ENCODE measurements around the gene DNAH8. TPM values are rescaled to one million over a fixed set of nuclear protein-coding genes. Genes with fewer than 3 reads are reported as not detected.

Gene DNAH8
- total RNA-seq, 1 donor from 2014 or later, result 1.1 TPM

DNA sequence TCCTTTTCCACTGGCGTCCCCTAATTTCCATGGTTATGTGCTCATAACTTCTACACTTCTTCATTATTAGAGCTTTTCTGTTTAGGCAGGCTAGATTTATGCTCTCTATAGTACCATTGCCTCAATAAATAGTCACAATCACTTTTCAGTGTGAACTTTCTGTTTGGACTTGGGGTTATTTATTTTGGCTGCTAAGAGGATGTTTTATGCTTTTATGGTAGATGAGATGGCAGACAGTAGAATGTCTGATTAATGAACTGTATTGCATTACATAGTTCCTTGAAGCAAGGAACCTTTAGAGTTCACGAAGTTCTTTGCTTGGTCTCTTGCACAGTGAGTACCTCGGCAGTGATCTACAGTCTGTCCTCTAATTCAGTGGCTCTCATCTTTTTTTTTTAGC, 6.9 kb downstream of the DNAH8 start:
- Histone ChIP-seq H3K4me1 (no peaks in the 10 kb centered on the region), H3K9ac (no peak overlapping the region), H3K4me2 (no peak overlapping the region), H3F3A (ENCODE audit: low read depth) (no peaks in the 10 kb centered on the region), H3K36me3 (no peaks in the 10 kb centered on the region), H3K4me3 (no peak overlapping the region), H3K9me3 (ENCODE audit: low read depth) (no peaks in the 10 kb centered on the region), H4K20me1 (ENCODE audit: low read depth) (no peaks in the 10 kb centered on the region), H3K27me3 (no peaks in the 10 kb centered on the region), H3K79me2 (ENCODE audit: low read depth) (no peaks in the 10 kb centered on the region), H2AFZ (replicated peaks) (no peak overlapping the region), H3K27ac (no peak overlapping the region)
- Mint-ChIP-seq H3K4me1 (peaks cover 10% of the 10 kb centered on the region), H3K27me3 (ENCODE audit: insufficient read depth, low read depth) (peaks cover 2% of the 10 kb centered on the region), H3K27ac (no peak overlapping the region), H3K9me3 (peaks cover 5% of the 10 kb centered on the region), H3K36me3 (no peaks in the 10 kb centered on the region), H3K4me3 (no peak overlapping the region)
- TF ChIP-seq EZH2phosphoT487 (IDR thresholded peaks at IDR 0.05) (no peak), EZH2 (IDR thresholded peaks at IDR 0.05) (no peak)
- TF ChIP-seq, protein P1, sequence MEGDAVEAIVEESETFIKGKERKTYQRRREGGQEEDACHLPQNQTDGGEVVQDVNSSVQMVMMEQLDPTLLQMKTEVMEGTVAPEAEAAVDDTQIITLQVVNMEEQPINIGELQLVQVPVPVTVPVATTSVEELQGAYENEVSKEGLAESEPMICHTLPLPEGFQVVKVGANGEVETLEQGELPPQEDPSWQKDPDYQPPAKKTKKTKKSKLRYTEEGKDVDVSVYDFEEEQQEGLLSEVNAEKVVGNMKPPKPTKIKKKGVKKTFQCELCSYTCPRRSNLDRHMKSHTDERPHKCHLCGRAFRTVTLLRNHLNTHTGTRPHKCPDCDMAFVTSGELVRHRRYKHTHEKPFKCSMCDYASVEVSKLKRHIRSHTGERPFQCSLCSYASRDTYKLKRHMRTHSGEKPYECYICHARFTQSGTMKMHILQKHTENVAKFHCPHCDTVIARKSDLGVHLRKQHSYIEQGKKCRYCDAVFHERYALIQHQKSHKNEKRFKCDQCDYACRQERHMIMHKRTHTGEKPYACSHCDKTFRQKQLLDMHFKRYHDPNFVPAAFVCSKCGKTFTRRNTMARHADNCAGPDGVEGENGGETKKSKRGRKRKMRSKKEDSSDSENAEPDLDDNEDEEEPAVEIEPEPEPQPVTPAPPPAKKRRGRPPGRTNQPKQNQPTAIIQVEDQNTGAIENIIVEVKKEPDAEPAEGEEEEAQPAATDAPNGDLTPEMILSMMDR (IDR thresholded peaks at IDR 0.05), result no peak
- DNase-seq (ENCODE audit: low spot score), result no peak

DNA sequence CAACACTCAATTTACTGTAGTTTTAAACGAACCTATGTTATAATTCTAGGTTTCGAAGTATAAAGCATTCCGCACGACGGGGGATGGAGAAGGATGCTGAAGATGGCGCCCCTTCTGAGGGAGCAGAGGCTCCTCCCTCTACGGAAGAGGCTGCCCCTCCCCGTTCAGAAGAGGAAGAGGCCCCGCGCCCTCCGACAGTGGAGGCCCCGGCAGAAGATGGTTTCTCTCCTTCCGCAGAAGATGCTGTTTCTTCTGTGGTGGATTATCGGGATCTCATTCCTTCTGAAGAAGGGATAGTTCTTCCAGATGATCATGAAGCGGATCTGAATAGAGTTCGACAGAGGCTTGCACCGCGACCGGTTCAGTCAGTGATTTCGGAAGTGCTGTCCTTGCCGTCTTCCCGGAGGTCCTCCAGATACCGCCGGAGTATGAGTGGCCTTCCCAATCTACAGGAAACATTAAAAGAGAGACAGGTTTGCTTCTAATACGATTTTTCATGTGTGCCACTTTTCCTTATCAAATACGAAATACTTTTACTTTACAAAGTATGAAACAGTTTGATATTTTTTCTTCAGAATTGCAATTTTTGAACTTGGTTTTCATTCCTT, 7.7 kb downstream of the DNAH8 start:
- Mint-ChIP-seq H3K9me3 (peaks cover 5% of the 10 kb centered on the region), H3K27ac (no peak overlapping the region), H3K4me3 (no peak overlapping the region), H3K36me3 (no peaks in the 10 kb centered on the region), H3K27me3 (ENCODE audit: insufficient read depth, low read depth) (peaks cover 2% of the 10 kb centered on the region), H3K4me1 (peaks cover 10% of the 10 kb centered on the region)
- Histone ChIP-seq H3F3A (ENCODE audit: low read depth) (no peaks in the 10 kb centered on the region), H3K4me2 (no peak overlapping the region), H3K36me3 (no peaks in the 10 kb centered on the region), H4K20me1 (ENCODE audit: low read depth) (no peaks in the 10 kb centered on the region), H3K9ac (no peak overlapping the region), H3K9me3 (ENCODE audit: low read depth) (no peaks in the 10 kb centered on the region), H3K79me2 (ENCODE audit: low read depth) (no peaks in the 10 kb centered on the region), H3K4me3 (no peak overlapping the region), H3K27me3 (no peaks in the 10 kb centered on the region), H3K27ac (no peak overlapping the region), H3K4me1 (no peaks in the 10 kb centered on the region), H2AFZ (replicated peaks) (no peak overlapping the region)
- TF ChIP-seq EZH2phosphoT487 (IDR thresholded peaks at IDR 0.05), result no peak
- no peak for DNase-seq (ENCODE audit: low spot score)

DNA sequence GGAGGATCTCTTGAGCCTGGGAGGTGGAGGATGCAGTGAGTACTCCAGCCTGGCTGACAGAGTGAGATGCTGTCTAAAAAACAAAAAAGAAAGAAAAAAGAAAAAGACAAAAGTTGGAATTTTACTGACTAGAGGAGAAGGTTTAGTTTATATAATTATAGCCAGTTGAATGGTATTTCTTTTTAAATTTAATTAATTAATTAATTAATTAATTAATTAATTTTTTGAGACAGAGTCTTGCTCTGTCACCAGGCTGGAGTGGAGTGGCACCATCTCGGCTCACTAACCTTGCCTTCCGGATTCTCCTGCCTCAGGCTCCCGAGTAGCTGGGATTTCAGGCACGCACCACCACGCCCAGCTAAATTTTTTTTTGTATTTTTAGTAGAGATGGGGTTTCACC, 8.7 kb downstream of the DNAH8 start:
- Mint-ChIP-seq H3K9me3 (peaks cover 5% of the 10 kb centered on the region), H3K36me3 (no peaks in the 10 kb centered on the region), H3K4me3 (no peak overlapping the region), H3K27ac (no peak overlapping the region), H3K27me3 (ENCODE audit: insufficient read depth, low read depth) (peaks cover 2% of the 10 kb centered on the region), H3K4me1 (peaks cover 10% of the 10 kb centered on the region)
- no peak for DNase-seq (ENCODE audit: low spot score)
- TF ChIP-seq, protein P1 (IDR thresholded peaks at IDR 0.05), result no peak
- TF ChIP-seq EZH2 (IDR thresholded peaks at IDR 0.05) (no peak), EZH2phosphoT487 (IDR thresholded peaks at IDR 0.05) (no peak)
- Histone ChIP-seq H3K9ac (no peak overlapping the region), H3K27me3 (no peaks in the 10 kb centered on the region), H3K4me2 (no peak overlapping the region), H2AFZ (replicated peaks) (no peak overlapping the region), H3K9me3 (ENCODE audit: low read depth) (no peaks in the 10 kb centered on the region), H3K36me3 (no peaks in the 10 kb centered on the region), H3K4me3 (no peak overlapping the region), H3K4me1 (no peaks in the 10 kb centered on the region), H3K79me2 (ENCODE audit: low read depth) (no peaks in the 10 kb centered on the region), H3K27ac (no peak overlapping the region), H4K20me1 (ENCODE audit: low read depth) (no peaks in the 10 kb centered on the region), H3F3A (ENCODE audit: low read depth) (no peaks in the 10 kb centered on the region)

DNA sequence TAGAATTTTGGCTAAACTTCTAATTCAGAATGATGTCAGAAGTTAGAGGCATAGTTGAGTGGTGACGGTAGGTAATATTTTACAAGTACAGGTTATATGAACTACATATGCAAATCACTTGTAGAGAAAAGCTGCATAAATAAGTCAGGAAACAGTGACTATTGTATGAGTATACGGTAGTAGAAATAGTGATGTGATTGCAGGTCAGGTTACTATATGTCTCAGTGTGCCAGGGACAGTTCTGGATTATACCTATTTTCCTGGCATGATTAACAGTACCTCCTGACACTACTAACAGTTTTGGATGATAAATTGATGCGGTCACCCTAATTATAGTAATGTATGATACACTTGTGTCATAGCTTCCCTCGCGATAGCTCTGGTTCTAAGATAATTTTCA, 9.2 kb downstream of the DNAH8 start:
- Histone ChIP-seq H3K79me2 (ENCODE audit: low read depth) (no peaks in the 10 kb centered on the region), H3K27me3 (no peaks in the 10 kb centered on the region), H3K4me1 (no peaks in the 10 kb centered on the region), H3K36me3 (no peaks in the 10 kb centered on the region), H3K4me3 (no peak overlapping the region), H2AFZ (replicated peaks) (no peak overlapping the region), H3F3A (ENCODE audit: low read depth) (no peaks in the 10 kb centered on the region), H3K9ac (no peak overlapping the region), H3K27ac (no peak overlapping the region), H3K4me2 (no peak overlapping the region), H4K20me1 (ENCODE audit: low read depth) (no peaks in the 10 kb centered on the region), H3K9me3 (ENCODE audit: low read depth) (no peaks in the 10 kb centered on the region)
- Mint-ChIP-seq H3K36me3 (no peaks in the 10 kb centered on the region), H3K27ac (no peak overlapping the region), H3K27me3 (ENCODE audit: insufficient read depth, low read depth) (peaks cover 2% of the 10 kb centered on the region), H3K9me3 (peaks cover 5% of the 10 kb centered on the region), H3K4me1 (peaks cover 10% of the 10 kb centered on the region), H3K4me3 (no peak overlapping the region)
- DNase-seq (ENCODE audit: low spot score), result no peak
- TF ChIP-seq, protein P1 (IDR thresholded peaks at IDR 0.05), result no peak
- no peak for TF ChIP-seq EZH2phosphoT487 (IDR thresholded peaks at IDR 0.05)

Measured in neural progenitor cell (in vitro differentiated cells).